OCI-LY1 (cell line): Measurements from ENCODE around the gene ABCB4.

Experiments used
- H2AFZ ChIP-seq: fragments of 200-600 bp; sonication (generic), shearing (Covaris generic); 2 replicates; pipeline ENCODE4 v1.6.0; 2014; ENCODE audit warnings: antibody characterized with exemption, mild to moderate bottlenecking, low read length
- H3F3A ChIP-seq: fragments of 200-600 bp; sonication (generic), shearing (Covaris generic); 2 replicates; pipeline ENCODE4 v1.6.0; 2014; ENCODE audit warnings: mild to moderate bottlenecking, antibody characterized with exemption, low read length, moderate library complexity; ENCODE audit not compliant: insufficient read depth
- H3K27ac ChIP-seq: fragments of 200-600 bp; sonication (generic); 2 replicates; pipeline ENCODE4 v1.5.1; 2014; ENCODE audit warnings: low read length, mixed run types, mild to moderate bottlenecking, low read depth; ENCODE audit not compliant: poor library complexity, severe bottlenecking
- H3K27me3 ChIP-seq: fragments of 200-600 bp; sonication (generic); 2 replicates; pipeline ENCODE4 v1.6.0; 2014; ENCODE audit warnings: antibody characterized with exemption, mild to moderate bottlenecking, low read length, moderate library complexity; ENCODE audit not compliant: insufficient read depth
- H3K36me3 ChIP-seq: fragments of 200-600 bp; sonication (generic); 2 replicates; pipeline ENCODE4 v1.6.1; 2014; ENCODE audit warnings: mild to moderate bottlenecking, antibody characterized with exemption, low read length, moderate library complexity, mixed read lengths; ENCODE audit not compliant: insufficient read depth
- H3K4me1 ChIP-seq: fragments of 200-600 bp; sonication (generic); 2 replicates; pipeline ENCODE4 v1.5.1; 2014; ENCODE audit warnings: mild to moderate bottlenecking, low read length, moderate library complexity; ENCODE audit not compliant: insufficient read depth, severe bottlenecking
- H3K4me2 ChIP-seq: fragments of 200-600 bp; sonication (generic), shearing (Covaris generic); 2 replicates; pipeline ENCODE4 v1.6.1; 2014; ENCODE audit warnings: low read length
- H3K4me3 ChIP-seq: fragments of 200-600 bp; sonication (generic); 2 replicates; pipeline ENCODE4 v1.5.1; 2014; ENCODE audit warnings: low read length, low read depth, mild to moderate bottlenecking, mixed read lengths; ENCODE audit not compliant: poor library complexity, severe bottlenecking
- H3K79me2 ChIP-seq: fragments of 200-600 bp; shearing (Covaris generic); 2 replicates; pipeline ENCODE4 v1.6.1; 2016; ENCODE audit warnings: mixed run types, low read length, mixed read lengths; ENCODE audit not compliant: insufficient read depth
- H3K9ac ChIP-seq: fragments of 200-600 bp; sonication (generic), shearing (Covaris generic); 2 replicates; pipeline ENCODE4 v1.6.1; 2014; ENCODE audit warnings: mild to moderate bottlenecking, low read length, mixed read lengths
- H3K9me2 ChIP-seq: fragments of 200-600 bp; sonication (generic), shearing (Covaris generic); 2 replicates; pipeline ENCODE4 v1.6.1; 2014; ENCODE audit warnings: low read depth, mild to moderate bottlenecking, low read length, mixed read lengths
- H3K9me3 ChIP-seq: fragments of 200-600 bp; shearing (Covaris generic); 2 replicates; pipeline ENCODE4 v1.6.1; 2014; ENCODE audit warnings: low read length, mixed read lengths
- H4K20me1 ChIP-seq: fragments of 200-600 bp; sonication (generic), shearing (Covaris generic); 2 replicates; pipeline ENCODE4 v1.6.0; 2016; ENCODE audit warnings: mild to moderate bottlenecking, low read length; ENCODE audit not compliant: insufficient read depth
- EZH2 ChIP-seq: fragments of 200-600 bp; sonication (generic), shearing (Covaris generic); IDR thresholded peaks from 2 replicates; pipeline ENCODE4 v1.8.0; 2017; ENCODE audit warnings: borderline replicate concordance, mixed run types, mild to moderate bottlenecking, antibody characterized with exemption, low read length, moderate library complexity, mixed read lengths
- TF ChIP-seq, protein P1 (sequence below): fragments of 200-600 bp; sonication (generic), shearing (Covaris generic); IDR thresholded peaks from 2 replicates; pipeline ENCODE4 v1.5.1; 2017; ENCODE audit warnings: mild to moderate bottlenecking, antibody characterized with exemption, low read length, moderate library complexity, mixed read lengths

The ABCB4 gene

DNA sequence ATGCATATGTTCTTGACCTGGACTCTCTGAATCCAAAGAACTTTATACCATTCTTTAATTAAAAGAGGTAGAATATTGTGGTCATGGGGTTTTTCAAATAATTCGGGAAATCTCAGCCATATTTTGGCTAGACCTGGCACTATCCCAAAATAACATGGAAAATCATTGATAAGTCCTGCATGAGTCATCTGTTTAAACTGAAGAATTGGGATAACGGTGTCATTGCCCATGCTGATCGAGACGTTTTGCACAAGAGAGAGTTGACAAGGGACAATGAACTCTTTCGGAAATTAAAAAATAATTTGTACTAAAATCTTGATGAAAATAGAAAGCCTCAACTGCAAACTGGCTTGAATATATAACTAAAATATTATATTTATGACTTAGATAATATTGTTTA is 19.9 kb upstream of the ABCB4 start:
- Histone ChIP-seq H3K9ac (no peak overlapping the region), H3K36me3 (no peaks in the 10 kb centered on the region), H4K20me1 (no peaks in the 10 kb centered on the region), H3K27me3 (no peaks in the 10 kb centered on the region), H3K27ac (no peak overlapping the region), H3K4me3 (no peak overlapping the region), H3K4me2 (no peak overlapping the region), H3K4me1 (peaks cover 13% of the 10 kb centered on the region), H2AFZ (no peak overlapping the region), H3K9me3 (0 out of 2 replicates have a peak, but pooled peaks cover 2% of the 10 kb centered on the region), H3K9me2 (no peaks in the 10 kb centered on the region), H3F3A (no peaks in the 10 kb centered on the region), H3K79me2 (no peaks in the 10 kb centered on the region)
- TF ChIP-seq EZH2, result no peak
- TF ChIP-seq, protein P1, sequence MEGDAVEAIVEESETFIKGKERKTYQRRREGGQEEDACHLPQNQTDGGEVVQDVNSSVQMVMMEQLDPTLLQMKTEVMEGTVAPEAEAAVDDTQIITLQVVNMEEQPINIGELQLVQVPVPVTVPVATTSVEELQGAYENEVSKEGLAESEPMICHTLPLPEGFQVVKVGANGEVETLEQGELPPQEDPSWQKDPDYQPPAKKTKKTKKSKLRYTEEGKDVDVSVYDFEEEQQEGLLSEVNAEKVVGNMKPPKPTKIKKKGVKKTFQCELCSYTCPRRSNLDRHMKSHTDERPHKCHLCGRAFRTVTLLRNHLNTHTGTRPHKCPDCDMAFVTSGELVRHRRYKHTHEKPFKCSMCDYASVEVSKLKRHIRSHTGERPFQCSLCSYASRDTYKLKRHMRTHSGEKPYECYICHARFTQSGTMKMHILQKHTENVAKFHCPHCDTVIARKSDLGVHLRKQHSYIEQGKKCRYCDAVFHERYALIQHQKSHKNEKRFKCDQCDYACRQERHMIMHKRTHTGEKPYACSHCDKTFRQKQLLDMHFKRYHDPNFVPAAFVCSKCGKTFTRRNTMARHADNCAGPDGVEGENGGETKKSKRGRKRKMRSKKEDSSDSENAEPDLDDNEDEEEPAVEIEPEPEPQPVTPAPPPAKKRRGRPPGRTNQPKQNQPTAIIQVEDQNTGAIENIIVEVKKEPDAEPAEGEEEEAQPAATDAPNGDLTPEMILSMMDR, result no peak

DNA sequence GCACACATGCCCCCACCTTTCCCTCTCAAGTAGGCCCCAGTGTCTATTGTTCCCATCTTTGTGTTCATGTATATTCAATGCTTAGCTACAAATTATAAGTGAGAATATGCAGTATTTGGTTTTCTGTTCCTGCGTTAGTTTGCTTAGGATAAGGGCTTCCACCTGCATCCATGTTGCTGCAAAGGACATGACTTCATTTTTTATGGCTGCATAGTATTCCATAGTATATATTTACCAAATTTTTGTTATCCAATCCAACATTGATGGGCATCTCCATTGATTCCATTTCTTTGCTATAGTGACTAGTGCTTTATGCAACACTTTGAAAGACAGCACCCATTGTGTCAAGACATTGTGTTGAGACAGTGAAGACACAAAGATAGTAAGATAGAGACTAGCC is 19.0 kb upstream of the ABCB4 start:
- Histone ChIP-seq H3K4me2 (no peak overlapping the region), H3K36me3 (no peaks in the 10 kb centered on the region), H2AFZ (no peak overlapping the region), H3K79me2 (no peaks in the 10 kb centered on the region), H3K9me3 (0 out of 2 replicates have a peak, but pooled peaks cover 2% of the 10 kb centered on the region), H4K20me1 (no peaks in the 10 kb centered on the region), H3K9ac (no peak overlapping the region), H3K4me1 (peaks cover 11% of the 10 kb centered on the region), H3K4me3 (no peak overlapping the region), H3K27me3 (no peaks in the 10 kb centered on the region), H3F3A (no peaks in the 10 kb centered on the region), H3K9me2 (no peaks in the 10 kb centered on the region), H3K27ac (no peak overlapping the region)
- TF ChIP-seq EZH2, result no peak
- TF ChIP-seq, protein P1, result no peak

DNA sequence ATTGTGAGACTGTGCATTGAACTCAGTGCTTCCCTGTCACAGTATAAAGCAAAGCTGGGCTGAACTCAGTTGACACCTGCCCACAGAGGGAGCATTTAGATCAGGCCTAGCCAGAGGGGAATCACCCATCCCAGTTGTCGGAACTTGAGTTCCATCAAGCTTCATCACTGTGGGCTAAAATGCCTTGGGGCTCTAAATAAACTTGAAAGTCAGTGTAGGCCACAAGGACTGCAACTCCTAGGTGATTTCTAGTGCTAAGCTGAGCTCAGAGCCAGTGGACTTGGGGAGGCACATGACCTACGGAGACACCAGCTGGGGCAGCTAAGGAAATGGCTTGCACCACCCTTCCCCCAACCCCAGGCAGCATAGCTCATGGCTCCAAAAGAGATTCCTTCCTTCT is 7.7 kb upstream of the ABCB4 start:
- H2AFZ ChIP-seq, result no peak overlapping the region
- H3K79me2 ChIP-seq, result no peaks in the 10 kb centered on the region
- H4K20me1 ChIP-seq, result no peaks in the 10 kb centered on the region
- no peaks in the 10 kb centered on the region for H3K36me3 ChIP-seq
- no peak overlapping the region for H3K4me2 ChIP-seq
- H3K27ac ChIP-seq, result no peak overlapping the region
- no peak overlapping the region for H3K4me3 ChIP-seq
- no peaks in the 10 kb centered on the region for H3K4me1 ChIP-seq
- TF ChIP-seq, protein P1, result no peak
- TF ChIP-seq EZH2, result no peak
- no peak overlapping the region for H3K9ac ChIP-seq
- no peaks in the 10 kb centered on the region for H3K9me3 ChIP-seq
- H3K9me2 ChIP-seq, result no peaks in the 10 kb centered on the region
- H3K27me3 ChIP-seq, result no peaks in the 10 kb centered on the region
- H3F3A ChIP-seq, result no peaks in the 10 kb centered on the region
